ENCODE data around the gene PSAT1. TPM values are rescaled to one million over a fixed set of nuclear protein-coding genes. Genes with fewer than 3 reads are reported as not detected.

Gene PSAT1
- total RNA-seq, 1 experiment from 2014 or later = 71.8 TPM

DNA sequence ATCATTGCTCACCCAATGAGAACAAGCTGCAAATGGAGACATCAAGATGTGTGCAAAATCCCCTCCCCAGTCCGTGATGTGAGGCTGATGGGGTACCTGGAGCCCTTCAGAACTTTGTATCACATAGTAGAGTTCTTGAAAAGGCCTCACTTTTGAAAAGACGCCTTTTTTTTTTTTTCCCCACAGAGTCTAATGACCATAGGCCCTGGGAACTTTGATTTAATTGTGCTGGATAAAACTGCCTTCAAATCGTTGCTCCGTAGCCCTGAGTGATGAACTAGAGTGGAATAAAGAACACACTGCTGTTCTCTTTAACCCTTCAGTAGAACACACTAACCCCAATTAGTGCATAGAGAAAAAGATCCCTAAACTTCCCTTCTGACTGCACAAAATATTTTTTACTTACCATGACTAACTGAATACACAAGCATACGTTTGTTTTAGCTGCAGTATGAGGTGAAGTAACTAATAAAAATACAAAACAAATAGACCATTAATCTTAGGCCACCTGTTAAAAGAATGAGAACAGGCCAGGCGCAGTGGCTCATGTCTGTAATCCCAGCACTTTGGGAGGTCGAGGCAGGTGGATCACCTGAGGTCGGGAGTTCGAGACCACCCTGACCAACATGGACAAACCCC is 15.1 kb downstream of the PSAT1 start:
- peaks cover 5% of the 10 kb centered on the region for H3K36me3 ChIP-seq (ENCODE audit: control insufficient read depth, insufficient read depth, low read length)
- H3K27ac ChIP-seq (ENCODE audit: low read length) = no peak overlapping the region
- TF ChIP-seq SIN3A (IDR thresholded peaks at IDR 0.05; ENCODE audit: borderline replicate concordance, insufficient read depth, low read depth, low read length) = no peak
- TF ChIP-seq TCF7L2 (IDR thresholded peaks at IDR 0.05; ENCODE audit: low read depth, low read length) = no peak
- TF ChIP-seq, protein P1, sequence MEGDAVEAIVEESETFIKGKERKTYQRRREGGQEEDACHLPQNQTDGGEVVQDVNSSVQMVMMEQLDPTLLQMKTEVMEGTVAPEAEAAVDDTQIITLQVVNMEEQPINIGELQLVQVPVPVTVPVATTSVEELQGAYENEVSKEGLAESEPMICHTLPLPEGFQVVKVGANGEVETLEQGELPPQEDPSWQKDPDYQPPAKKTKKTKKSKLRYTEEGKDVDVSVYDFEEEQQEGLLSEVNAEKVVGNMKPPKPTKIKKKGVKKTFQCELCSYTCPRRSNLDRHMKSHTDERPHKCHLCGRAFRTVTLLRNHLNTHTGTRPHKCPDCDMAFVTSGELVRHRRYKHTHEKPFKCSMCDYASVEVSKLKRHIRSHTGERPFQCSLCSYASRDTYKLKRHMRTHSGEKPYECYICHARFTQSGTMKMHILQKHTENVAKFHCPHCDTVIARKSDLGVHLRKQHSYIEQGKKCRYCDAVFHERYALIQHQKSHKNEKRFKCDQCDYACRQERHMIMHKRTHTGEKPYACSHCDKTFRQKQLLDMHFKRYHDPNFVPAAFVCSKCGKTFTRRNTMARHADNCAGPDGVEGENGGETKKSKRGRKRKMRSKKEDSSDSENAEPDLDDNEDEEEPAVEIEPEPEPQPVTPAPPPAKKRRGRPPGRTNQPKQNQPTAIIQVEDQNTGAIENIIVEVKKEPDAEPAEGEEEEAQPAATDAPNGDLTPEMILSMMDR (IDR thresholded peaks at IDR 0.05) = no peak
- no peak for TF ChIP-seq REST (IDR thresholded peaks at IDR 0.05; ENCODE audit: insufficient read depth in 1 of 2, low read depth in 2 of 2, low read length in 1 of 2)
- H3K4me1 ChIP-seq (ENCODE audit: control insufficient read depth, insufficient read depth, low read length) = peaks cover 4% of the 10 kb centered on the region; the same call in 1 of the 2 replicates
- no peak overlapping the region for H3K4me3 ChIP-seq (ENCODE audit: low read depth in 2 of 2, low read length in 2 of 2)
- ATAC-seq (no peak), DNase-seq (ENCODE audit: low read depth, low spot score) (no peak)
- intact Hi-C loops (cut with micrococcal nuclease; ENCODE audit: unreplicated experiment) = no loop called here
- ChIA-PET POLR2A (no interaction called here), CTCF (interaction anchor here (0.5 kb wide), 1 partner anchor 52 kb away, joined by 3 read pairs; no protein-coding TSS in a partner anchor)
- H3K27me3 ChIP-seq (ENCODE audit: control insufficient read depth, insufficient read depth, low read length) = no peaks in the 10 kb centered on the region
- in situ Hi-C loops (cut with HindIII; ENCODE audit: low pct_unique_long_range_greater_than_20kb, low sequenced_read_pairs) = no loop called here
- H3K9me3 ChIP-seq (ENCODE audit: control insufficient read depth, insufficient read depth, low read depth, low read length) = no peaks in the 10 kb centered on the region
- BruUV-seq (replicated peaks) = TSS peak; percentile 38

DNA sequence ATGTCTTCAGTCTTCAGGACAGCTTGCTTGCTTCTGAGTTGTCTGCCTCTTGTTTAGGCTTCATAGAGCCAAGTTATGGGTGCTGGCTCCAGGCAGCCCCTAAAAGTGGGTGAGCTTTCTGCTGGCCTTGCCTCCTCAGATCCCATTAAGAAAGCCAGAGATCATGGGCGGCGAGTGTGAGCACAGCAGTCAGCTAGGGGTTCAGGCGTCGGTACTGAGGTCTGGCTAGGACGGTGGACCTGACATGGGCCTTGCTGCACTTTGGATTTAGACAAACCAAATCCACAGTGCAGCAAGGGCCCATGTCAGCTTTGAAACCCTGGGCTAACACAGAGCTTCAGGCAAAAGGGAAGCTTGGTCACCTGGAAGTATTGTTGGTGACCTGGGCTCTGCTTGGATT is 17.6 kb downstream of the PSAT1 start:
- no TSS peak for BruUV-seq (replicated peaks)
- Histone ChIP-seq H3K4me1 (ENCODE audit: control insufficient read depth, insufficient read depth, low read length) (peaks cover 4% of the 10 kb centered on the region; the same call in 1 of the 2 replicates), H3K27ac (ENCODE audit: low read length) (no peak overlapping the region), H3K36me3 (ENCODE audit: control insufficient read depth, insufficient read depth, low read length) (peaks cover 4% of the 10 kb centered on the region; the same call in 1 of the 2 replicates), H3K27me3 (ENCODE audit: control insufficient read depth, insufficient read depth, low read length) (no peaks in the 10 kb centered on the region), H3K9me3 (ENCODE audit: control insufficient read depth, insufficient read depth, low read depth, low read length) (no peaks in the 10 kb centered on the region), H3K4me3 (ENCODE audit: low read depth in 2 of 2, low read length in 2 of 2) (no peak overlapping the region)
- DNase-seq (ENCODE audit: low read depth, low spot score) = no peak
- TF ChIP-seq TCF7L2 (IDR thresholded peaks at IDR 0.05; ENCODE audit: low read depth, low read length) (no peak), SIN3A (IDR thresholded peaks at IDR 0.05; ENCODE audit: borderline replicate concordance, insufficient read depth, low read depth, low read length) (no peak), POLR2AphosphoS5 (IDR thresholded peaks at IDR 0.05; ENCODE audit: low read depth, low read length) (no peak), REST (IDR thresholded peaks at IDR 0.05; ENCODE audit: insufficient read depth in 1 of 2, low read depth in 2 of 2, low read length in 1 of 2) (no peak)
- TF ChIP-seq, protein P1 (IDR thresholded peaks at IDR 0.05) = no peak
- ATAC-seq = no peak
- POLR2A ChIA-PET = no interaction called here
- in situ Hi-C loops (cut with HindIII; ENCODE audit: low pct_unique_long_range_greater_than_20kb, low sequenced_read_pairs) (no loop called here), intact Hi-C loops (cut with micrococcal nuclease; ENCODE audit: unreplicated experiment) (no loop called here)
- CTCF ChIA-PET = no interaction called here
